ENCODE measurements around the gene SULT1E1.

The SULT1E1 gene, protein sequence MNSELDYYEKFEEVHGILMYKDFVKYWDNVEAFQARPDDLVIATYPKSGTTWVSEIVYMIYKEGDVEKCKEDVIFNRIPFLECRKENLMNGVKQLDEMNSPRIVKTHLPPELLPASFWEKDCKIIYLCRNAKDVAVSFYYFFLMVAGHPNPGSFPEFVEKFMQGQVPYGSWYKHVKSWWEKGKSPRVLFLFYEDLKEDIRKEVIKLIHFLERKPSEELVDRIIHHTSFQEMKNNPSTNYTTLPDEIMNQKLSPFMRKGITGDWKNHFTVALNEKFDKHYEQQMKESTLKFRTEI

DNA sequence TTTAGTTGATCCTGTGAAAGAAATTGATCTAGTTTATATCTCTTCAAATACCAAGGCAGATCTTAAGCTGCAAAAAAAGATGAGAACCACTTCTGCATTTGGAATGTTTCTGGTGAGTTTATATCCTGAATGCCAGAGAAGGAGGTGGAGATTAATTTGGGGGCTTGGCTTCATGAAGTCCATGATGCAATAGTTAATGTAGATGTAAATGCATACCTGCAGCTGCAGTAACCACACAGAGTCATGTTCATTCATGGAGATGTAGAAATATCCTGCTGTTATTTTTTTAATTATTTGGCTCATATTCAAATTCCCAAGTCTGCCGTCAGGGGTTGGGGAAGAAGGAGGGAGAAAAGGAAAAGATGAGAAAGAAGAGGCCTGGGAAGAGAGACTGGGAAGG is at the start of gene SULT1E1:
SULT1E1 (minus strand) TSS at position 94 of the 400 bp plus-strand sequence. CDS start 2,501 bp downstream, outside the sequence.
- no peak for DNase-seq

DNA sequence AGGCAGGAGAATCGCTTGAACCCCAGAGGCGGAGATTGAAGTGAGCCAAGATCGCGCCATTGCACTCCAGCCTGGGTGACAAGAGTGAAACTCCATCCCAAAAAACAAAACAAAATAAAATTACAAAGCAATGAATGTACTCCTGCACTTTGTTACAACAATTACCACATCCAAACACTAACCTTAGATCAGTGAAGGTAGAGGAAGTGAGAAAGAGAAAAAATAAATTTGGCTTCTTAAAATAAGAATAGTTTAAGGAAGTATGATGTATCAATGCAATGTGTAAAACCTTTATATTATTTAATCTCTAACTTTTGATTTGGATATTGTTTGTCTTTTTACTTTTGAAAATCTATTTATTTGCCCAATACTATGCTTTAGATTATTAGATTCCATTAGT is 49.2 kb upstream of the SULT1E1 start:
- no peak for DNase-seq

DNA sequence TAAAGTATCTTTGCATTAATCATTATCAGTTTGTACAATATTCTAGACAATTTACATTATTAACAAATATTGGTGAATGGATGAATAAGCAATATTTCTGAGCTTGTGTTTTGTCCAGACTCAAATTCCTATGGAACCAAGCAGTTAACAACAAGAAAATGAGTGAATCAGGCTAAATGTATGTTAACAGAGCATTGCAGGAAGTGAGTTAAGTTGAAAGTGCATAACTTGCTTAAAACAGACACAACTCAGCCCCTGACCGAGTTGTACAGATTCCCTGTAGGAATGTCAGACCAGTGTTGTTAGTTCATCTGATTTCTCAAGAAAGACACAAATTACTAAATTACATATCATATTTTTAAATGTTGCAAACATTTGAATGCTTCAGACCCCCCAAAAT is 47.2 kb upstream of the SULT1E1 start:
- DNase-seq, result no peak

DNA sequence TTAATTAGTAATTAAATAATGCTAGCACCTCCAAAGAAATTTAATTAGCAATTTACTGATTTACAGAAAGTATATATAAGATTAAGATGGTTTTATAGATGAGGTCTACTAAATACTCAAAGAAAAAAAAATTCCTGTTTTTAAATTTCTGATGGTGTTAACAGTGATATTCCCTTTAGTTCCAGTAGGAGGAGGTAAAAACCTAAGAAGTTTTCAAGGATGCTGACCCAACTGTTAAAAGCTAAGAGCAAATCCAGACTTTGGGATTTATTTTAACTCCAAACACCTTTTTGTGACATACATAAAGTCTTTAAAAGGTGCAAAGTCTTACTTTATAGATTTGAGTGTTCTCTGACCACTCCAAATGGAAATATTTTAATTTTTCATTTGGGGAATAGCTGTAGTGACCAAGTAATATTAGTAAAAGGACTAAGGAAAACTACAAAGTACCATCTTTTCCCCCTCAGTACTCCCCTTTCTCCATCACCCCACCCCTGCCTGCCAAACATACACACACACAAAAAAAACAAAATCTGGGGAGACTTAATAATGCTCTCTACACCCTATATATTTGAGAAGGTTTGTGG is 36.7 kb upstream of the SULT1E1 start:
- no peak for DNase-seq

DNA sequence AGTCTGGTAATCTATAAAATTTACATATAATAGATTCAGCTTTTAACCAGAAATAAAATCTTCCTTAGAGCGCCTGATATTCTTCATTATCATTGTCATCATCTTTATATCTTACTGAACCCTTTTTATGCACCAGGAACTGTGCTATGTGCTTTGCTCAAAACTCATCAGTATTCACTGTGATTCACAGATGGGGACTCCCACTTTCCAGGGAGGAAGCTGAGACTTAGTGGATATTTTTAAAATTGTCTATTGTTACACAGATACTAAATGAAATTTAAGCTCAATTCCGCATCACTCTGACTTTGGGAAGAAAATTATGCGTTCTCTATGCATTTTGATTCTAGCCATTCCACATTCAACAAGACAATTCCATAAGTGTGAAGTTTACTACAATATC is 34.8 kb upstream of the SULT1E1 start:
- DNase-seq, result no peak

DNA sequence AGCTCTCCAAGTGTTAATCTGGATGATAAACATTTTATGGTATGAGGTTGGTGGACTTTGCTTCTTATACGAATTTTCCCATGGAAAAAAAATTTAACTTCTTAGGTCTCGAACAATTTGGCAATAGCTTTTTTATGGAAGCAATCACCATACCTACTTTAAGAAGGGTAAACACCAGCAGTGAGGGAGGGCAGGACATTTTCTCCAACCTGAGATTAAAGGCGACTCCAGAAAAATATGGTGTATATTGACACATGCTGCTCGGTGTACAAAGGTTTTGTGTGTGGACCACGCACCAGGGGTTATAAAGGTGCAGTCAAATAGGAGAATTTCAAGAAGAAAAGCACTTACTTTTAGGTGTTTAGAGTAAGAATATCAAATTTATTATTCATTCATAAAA is 34.2 kb upstream of the SULT1E1 start:
- DNase-seq, result no peak

DNA sequence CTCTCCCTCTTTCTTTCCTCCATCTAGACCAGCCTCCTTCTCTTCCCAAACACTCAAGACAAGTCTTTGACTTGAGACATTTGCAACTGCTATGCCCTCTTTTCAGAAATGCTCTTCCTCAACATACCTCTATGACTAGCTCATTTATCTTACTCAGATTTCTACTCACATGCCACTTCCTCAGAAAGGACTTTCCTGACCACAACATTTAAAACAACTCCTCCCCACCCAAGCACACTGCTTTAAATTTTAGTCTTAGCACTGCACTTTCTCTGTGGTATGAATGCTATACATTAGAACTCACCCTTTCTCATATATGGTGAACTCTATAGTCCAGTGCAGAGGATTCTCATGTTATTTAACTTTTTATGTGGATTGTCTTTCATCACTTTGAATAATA is 28.4 kb upstream of the SULT1E1 start:
- DNase-seq, result no peak

DNA sequence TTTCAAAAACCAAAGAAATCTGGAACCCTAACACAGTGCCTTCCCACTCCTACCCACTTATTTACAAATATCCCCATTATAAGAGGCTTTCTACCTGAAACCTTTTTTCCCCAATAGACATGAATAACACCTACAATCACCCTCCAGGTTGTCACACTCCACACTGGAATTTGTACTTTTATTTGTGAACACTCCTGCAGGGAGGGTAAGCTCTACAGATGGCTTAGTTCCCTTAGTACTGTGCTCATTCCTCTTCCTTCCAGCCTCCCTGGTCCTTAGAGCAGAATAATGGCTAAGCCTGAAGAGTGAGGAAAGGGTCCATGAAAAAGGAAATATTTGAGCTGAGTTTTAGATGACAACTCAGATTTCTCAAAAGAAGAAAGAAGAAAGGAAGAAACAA is 22.2 kb upstream of the SULT1E1 start:
- no peak for DNase-seq

DNA sequence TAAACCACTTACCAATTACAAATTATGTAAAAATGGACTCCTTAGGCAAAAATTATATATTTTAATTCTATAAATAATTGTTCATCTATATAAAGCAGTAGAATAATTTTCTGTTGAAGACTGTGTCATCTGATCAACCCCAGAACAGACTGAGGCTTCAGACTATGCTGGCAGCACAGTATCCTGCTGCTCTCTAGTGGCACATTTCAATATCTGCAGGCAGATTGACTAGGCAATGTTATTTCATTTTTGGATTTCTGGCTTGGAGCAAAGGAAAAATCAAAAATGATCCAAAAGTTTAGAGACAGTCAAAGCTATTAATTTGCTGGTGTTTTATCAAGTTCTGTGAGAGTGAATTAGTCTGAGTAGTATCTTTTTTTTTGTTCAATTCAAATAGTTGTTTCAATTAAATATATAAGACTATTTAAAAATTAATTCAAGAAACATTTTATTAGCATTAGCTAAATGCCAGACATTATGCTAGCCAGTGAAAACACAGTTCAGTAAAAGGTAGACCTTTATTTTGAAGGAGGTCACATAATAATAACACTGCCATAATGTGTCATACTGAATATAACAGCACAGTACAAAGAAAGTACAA is 21.3 kb upstream of the SULT1E1 start:
- DNase-seq, result peak; percentile 20

DNA sequence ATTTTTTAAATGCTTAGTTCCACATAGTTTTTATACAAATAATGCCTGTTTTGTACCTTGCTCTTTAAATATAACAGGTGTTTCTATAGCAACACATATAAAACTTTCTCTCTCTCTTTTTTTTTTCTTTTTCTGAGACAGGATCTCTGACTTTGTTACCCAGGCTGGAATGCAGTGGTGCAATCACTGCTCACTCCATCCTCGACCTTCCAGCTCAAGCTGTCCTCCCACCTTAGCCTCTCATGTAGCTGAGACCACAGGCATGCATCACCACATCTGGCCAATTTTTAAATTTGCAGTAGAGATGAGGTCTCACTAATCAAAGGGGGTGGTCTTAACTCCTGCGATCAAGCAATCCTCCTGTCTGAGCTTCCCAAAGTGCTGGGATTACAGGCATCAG is 18.3 kb upstream of the SULT1E1 start:
- no peak for DNase-seq

DNA sequence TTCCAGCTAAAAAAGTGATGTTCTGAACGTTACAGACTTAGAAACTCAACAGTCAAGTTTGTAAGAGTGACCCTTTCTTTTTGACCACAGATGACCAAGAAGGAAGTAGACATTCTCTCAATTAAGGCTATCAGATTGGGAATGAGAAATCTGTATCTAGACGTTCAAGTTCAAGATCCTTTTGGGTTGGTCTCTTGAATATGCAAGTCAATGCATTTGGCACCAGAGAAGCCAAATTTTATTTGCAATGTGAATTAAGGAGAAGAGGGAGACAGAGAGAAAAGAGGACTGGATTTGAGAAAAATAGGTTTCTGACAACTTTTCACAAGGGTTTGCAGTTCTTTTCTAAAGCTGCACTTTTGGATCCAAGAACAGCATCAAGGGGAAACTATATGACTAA is 17.5 kb upstream of the SULT1E1 start:
- no peak for DNase-seq

DNA sequence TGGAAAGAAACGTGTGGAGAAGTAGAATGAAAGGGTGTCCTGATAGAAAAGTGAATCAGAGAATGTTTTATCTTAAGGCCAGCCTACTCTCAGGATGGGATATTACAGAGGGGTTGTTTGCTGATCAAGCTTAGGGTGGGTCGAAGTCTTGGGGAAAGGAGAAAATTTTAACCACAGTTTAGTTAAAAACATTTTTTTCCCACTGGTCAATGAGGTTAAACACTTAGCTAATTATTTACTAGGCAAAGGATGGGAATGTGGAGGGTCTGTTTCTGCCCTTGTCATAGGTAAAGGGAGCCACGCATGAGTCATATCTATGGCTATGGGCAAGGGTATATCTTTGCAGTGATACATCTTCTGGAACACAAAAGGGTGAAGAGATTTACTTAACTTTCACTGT is 16.1 kb upstream of the SULT1E1 start:
- DNase-seq, result no peak

DNA sequence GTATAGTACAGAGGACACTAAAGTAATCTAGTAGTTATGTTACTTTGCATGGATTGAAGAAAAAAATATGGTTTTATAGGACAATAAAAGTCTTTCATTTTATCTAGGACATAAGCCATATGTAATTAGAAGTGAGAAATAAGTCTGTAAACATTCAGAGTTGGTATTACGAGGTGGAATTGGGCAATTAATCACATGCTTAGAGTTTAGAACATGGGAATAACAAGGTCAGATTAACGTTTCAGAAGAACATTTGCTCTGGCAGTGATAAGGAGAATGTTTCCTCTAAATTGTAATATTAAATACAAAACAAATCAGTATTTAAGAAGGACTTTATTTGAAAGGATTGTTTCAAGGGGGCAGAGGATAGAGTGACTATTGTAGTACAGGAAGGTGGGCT is 15.6 kb upstream of the SULT1E1 start:
- DNase-seq, result no peak

DNA sequence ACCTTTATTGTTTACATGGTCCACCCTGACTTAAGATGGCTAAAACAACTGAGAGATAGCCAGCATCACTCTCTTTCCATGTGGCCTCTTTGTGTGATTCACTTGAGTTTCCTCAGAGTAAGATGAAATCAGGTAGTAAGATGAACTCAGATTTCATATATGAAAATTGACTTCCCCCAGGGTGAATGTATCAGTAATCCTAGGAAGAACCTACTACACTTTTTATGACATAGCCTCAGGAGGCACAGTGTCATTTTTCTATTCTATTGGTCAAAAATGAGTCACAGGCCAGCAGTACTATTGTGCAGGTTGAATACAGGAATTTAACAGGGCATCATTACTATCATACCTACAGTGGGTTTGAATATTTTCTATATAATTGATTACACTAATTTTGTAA is 14.6 kb upstream of the SULT1E1 start:
- no peak for DNase-seq

DNA sequence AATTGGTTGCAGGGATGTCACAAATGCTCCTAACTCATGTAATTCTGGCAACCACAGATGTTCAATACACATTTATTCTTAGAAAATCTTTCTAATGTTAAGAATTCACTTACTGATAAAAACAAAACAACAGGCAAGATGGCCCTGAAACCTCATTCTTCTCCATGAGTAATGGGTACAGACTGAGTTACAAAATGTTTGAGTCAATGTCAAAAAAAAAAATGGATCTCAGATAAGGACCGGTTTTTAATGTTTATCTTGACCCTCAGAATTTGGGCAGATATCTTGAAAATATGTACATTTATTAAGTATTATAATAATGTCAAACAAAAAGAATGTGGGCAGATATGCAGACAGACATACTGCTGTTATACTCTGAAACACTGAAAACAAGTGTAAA is 1.8 kb upstream of the SULT1E1 start:
- no peak for DNase-seq

DNA sequence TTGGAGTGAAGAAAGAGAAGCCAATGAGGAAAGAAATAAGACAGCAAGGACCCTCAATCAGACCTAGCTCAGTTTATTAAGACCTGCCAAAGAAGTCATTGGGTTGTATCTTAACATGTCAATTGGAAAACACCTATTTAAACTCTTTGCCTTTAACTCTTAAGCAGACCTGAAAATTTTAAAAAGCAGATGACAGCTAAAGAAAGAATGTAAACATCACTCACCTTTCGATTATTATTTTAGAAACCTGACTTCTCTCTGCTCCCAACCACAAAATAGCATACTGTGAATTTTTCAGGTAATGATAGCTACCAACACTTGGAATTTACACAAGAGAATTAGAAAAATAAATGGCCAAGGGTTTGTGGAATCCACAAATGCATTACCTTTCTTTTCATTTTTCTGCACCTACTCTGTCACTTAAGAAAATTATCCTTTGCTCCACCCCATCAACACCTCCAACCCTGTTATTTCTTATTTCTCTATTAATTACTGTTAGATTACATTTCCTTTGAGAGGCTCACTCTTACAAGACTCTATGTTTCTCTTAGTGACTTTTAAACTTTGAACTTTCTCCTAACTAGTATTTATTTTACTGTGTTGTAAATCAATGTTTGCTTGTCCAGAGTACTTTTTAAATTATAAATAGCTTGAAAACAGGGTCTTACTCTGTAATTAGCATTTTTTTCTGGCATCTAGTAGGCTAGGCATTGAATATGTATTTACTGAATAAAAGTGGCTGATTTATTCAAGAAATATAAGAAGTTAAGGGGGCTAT is 765 bp upstream of the SULT1E1 start:
- no peak for DNase-seq

DNA sequence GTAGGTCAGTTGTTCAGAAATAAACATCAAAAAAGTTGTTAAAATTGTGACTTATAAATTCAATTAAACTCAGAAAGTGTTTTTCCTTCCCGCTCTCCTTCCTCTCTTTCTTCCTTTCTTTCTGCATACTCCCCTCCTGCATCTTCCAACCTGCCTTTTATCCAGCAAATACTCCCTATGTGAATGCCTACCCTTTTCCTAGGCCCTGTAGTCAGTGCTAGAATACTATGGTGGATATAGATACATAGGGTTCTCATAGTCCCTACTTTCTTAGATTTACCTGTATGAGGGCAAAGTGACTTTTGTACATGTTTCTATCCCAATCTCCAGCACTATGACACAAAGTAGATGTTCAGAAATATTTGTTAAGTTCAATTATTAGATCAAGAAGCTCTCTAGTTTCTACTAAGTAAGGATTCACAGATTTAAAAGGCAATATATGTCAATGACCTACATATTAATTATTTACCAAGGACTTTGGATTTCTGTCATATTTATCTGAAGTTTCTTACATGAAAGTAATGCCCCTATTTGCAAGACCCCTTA is 732 bp downstream of the SULT1E1 start:
- no peak for DNase-seq

DNA sequence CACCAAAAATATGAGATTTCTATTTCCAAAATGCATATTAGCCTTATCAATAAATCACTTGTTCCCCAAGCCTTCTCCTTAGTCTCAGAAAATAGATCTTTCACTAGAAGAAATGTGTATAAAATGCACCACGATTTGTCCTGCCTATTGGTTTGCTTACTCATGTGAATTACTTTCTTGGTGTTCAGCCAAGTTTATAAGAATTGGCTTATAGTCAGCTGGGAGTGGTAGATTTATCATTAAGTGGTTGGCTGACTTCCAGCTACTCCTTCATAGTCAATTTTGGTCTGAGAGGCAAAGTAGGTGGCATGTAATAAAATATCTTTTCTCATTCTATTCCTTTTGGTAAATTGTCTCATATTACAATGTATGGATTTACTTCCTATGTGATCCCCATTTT is 1.3 kb downstream of the SULT1E1 start:
- DNase-seq, result no peak

DNA sequence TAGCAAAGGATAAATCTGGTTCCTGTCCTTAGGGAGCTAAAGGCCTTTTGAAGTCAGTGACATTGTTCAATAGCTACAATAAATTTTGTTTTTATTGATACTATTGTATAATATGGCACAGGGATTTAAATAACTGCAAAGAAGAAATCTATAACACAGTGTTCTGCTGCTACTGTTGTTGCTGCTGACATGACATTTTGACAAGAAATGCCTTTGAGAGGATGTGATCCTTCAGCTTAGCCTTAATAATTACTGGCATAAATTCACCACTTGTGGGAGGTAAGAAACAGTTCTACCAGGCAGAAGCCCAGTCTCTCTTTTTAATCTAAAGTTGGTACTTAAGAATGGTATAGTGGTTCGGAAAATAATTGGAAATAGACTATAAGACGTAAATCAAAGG is 4.1 kb downstream of the SULT1E1 start:
- DNase-seq, result no peak

DNA sequence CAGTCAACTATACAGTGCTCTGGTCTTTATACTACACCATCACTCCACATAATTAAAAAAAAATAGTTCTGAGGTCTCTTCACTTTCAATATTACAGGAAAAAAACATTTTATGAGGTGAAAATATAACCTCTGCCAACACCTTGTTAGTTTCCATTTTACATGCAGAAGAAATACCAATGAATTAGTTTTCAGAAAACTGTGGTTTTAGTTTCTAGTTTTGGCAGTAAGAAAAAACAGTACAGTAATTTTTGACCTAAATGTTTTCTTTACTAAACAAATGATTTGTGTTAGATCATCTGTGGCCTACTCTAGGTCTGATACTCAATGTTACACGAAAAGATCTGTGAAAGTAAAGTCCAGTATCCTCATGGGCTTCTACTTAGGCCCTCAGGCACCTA is 10.0 kb downstream of the SULT1E1 start:
- DNase-seq, result no peak

DNA sequence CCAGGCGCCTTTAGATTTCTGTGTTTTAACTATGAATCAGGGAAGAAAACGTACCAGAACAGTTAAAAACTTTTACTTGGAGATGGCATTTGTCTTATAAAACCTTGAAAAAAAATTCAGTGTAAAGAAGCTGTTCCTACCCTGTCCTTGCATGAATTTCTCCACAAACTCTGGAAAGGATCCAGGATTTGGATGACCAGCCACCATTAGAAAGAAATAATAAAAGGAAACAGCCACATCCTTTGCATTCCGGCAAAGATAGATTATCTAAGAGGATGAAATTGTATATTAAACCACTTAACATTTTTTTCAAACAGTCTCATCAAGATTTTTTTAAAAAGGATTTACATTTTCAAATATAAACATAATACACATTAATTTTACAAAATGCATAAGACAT is 10.6 kb downstream of the SULT1E1 start:
- no peak for DNase-seq

DNA sequence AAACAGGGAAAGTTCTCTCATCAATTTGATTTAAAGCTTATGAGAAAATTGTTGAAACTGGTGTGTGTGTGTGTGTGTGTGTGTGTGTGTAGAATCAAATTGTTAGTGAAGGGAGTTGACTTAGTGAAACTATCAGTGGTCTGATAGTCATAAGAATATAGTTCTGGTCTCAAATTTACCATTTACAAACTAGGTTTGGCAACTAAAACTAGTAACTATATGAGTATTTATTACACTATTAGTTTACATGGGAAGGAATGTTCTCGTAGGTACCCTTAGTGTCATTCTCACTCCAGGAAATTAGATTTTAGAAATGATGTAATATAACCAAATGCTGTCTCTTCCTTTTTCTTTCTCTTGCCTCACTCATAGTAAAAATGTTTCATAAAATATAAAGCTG is 11.9 kb downstream of the SULT1E1 start:
- DNase-seq, result no peak

DNA sequence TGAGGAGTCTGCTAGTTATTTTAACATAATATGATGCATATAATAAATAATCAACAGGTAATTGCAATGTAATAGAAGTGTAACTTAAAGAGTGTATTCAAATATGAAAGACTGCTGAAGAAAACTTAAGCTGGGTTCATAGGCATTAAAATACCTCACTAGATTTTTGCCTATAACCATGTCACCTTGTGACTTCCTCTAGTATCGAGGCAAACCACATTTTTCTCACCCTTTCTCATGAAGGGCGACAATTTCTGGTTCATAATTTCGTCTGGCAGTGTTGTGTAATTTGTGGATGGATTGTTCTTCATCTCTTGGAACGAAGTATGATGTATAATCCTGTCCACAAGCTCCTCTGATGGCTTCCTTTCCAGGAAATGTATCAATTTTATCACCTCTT is 16.0 kb downstream of the SULT1E1 start:
- no peak for DNase-seq

DNA sequence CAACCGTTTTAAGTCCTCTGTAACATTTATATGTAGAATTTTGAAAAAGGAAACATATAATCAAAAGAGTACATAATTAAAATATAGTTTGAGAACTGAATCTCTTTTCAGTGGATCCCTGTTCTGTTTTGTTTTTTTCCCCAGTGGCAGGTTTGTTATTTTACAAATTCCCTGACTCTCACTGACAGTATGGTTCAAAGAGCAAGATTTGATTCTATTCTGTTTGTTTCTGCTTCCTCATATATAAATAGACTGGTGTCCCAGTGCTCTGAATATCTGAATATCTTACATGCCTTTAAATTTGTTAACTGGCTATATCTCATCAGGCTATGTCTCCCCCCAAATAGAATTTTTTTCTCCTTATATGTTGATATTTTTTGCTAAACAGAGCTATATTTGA is 16.6 kb downstream of the SULT1E1 start:
- DNase-seq, result no peak

All from CD4-positive, alpha-beta T cell treated with Interleukin-15 for 1 hour (primary cell).